Mucosa of descending colon (tissue), 3 donors: ENCODE data around the gene FARP1. TPM values are rescaled to one million over a fixed set of nuclear protein-coding genes. Genes with fewer than 3 reads are reported as not detected.
A peak's percentile ranks its signal among the peaks of the same experiment; 100 is the strongest.

ENCODE experiments used
- ATAC-seq: fragments of 200-7000 bp; cut with Tn5 transposase; one replicate; pipeline ENCODE4 v1.9.1; 2020; ENCODE audit warnings: mild to moderate bottlenecking, moderate library complexity
- DNase-seq, 3 donors: peaks; one replicate each; pipeline ENCODE4 v3.0.0-alpha.2; 2020
- H3K36me3 ChIP-seq: fragments of 200-600 bp; one replicate; pipeline ENCODE4 v1.8.0; 2021; ENCODE audit warnings: low read depth, mild to moderate bottlenecking
- H3K4me1 ChIP-seq: fragments of 200-600 bp; one replicate; pipeline ENCODE4 v1.8.0; 2021; ENCODE audit warnings: low read depth, mild to moderate bottlenecking
- H3K4me3 ChIP-seq: fragments of 200-600 bp; one replicate; pipeline ENCODE4 v1.8.0; 2021; ENCODE audit warnings: mild to moderate bottlenecking
- H3K9me3 ChIP-seq: fragments of 200-600 bp; one replicate; pipeline ENCODE4 v1.8.0; 2021; ENCODE audit warnings: mild to moderate bottlenecking
- intact Hi-C, 2 donors: fragments of 100-400 bp; cut with DNase I in 1 of 2; cut with micrococcal nuclease in 1 of 2; formaldehyde crosslinking; loops; one replicate each; pipeline versions ENCODE4 v1.11.0 to v1.11.1; 2022; cut with DNase I, micrococcal nuclease
- total RNA-seq, 3 donors: library from RNA; stranded (reverse); fragmentation: NEBNext Ultra II Directional in 2 of 3; extraction: Animal tissue kit (Norgen Biotek cat#: 25700) in 2 of 3; gene quantifications; one replicate each; pipeline versions ENCODE4 v1.2.1 to v1.2.4, GENCODE V29; 2021 to 2023
- TF ChIP-seq, protein P1 (sequence below): fragments of 200-600 bp; IDR thresholded peaks from one replicate; pipeline ENCODE4 v1.8.0; 2022; ENCODE audit warnings: antibody characterized with exemption, mild to moderate bottlenecking
- donor health status: DM: no; HTN: no; CAD: no; lungs with moderate emphysema.
- donor health status: DM: no; HTN: no; CAD: no.
- donor health status: DM: no; HTN: yes; CAD: no.

Gene FARP1
- total RNA-seq, 3 donors from 2014 or later: 44.4 to 111 (median 53.6) TPM

DNA sequence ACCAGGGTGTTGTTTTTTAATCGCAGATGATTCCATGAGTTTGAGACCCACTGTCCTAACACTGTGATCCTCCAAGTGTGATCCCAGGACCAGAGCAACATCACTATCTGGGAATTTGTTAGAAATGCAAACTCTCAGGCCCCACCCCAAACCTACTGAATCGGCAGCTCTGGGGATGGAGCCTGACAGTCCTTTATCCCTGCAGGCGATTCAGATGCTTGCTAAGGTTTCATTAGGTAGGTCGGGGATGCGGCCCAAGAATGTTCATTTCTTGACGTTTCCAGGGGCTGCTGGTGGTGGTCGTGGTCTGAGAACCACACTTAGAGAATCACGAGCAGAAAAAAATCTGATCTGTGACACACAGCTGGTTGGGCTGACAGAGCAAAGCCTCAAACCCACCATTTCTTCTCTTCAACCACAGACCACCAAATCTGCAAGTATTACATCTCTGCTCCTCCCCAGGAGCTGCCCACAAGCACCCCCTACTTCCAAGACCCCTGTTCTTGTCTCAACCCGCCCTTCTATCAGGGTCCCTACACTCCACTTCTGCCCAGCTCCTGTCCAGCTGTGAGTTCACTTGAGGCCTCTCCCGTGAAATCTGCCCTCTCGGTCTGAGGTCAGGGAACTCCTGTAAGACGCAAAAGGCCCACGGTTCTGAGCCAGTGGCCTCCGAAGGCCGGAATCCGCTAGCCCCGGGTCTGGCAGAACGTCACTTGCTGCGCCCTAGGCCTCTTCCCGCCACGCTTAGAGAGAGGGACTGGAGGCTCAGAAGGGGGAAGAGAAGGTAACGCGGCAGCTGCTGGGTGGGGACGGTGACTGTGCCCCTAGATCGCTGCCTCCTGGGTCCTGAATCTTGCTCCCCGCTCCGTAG lies 1.1 kb upstream of the FARP1 start:
- DNase-seq: peak in 2 of 3 donors; percentile 23 to 51
- ATAC-seq: peak; percentile 28
- Histone ChIP-seq H3K36me3 (no peaks in the 10 kb centered on the region), H3K9me3 (no peaks in the 10 kb centered on the region), H3K4me3 (peak overlapping the region; percentile 74), H3K4me1 (no peaks in the 10 kb centered on the region)
- TF ChIP-seq, protein P1, sequence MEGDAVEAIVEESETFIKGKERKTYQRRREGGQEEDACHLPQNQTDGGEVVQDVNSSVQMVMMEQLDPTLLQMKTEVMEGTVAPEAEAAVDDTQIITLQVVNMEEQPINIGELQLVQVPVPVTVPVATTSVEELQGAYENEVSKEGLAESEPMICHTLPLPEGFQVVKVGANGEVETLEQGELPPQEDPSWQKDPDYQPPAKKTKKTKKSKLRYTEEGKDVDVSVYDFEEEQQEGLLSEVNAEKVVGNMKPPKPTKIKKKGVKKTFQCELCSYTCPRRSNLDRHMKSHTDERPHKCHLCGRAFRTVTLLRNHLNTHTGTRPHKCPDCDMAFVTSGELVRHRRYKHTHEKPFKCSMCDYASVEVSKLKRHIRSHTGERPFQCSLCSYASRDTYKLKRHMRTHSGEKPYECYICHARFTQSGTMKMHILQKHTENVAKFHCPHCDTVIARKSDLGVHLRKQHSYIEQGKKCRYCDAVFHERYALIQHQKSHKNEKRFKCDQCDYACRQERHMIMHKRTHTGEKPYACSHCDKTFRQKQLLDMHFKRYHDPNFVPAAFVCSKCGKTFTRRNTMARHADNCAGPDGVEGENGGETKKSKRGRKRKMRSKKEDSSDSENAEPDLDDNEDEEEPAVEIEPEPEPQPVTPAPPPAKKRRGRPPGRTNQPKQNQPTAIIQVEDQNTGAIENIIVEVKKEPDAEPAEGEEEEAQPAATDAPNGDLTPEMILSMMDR: no peak
- intact Hi-C loops: no loop called here

DNA sequence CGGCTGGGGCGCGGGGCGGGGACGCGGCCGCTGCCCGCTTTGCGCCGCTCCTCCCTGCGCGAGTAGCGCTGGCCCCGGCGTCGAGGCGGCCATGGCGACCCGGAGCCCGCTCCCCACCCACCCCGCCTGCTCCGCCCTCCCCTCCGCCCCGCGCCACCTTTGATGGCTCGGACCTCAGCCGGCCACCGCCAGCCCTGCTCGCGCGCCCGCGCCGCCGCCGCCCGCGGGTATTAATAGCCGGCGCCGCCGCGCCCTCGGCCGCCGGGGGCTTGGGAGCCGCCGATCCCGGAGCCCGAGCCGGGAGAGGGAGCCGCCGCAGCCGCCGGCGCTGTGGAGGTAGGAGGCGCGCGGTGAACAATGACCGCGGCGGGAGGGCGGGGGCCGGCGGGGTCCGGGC lies 261 bp downstream of the FARP1 start:
- Histone ChIP-seq H3K4me3 (peak overlapping the region; percentile 74), H3K9me3 (no peaks in the 10 kb centered on the region), H3K36me3 (no peaks in the 10 kb centered on the region), H3K4me1 (no peaks in the 10 kb centered on the region)
- TF ChIP-seq, protein P1: no peak
- ATAC-seq (peak; percentile 13), DNase-seq (peak in 1 of 3 donors; percentile 54)
- intact Hi-C loops: no loop called here

DNA sequence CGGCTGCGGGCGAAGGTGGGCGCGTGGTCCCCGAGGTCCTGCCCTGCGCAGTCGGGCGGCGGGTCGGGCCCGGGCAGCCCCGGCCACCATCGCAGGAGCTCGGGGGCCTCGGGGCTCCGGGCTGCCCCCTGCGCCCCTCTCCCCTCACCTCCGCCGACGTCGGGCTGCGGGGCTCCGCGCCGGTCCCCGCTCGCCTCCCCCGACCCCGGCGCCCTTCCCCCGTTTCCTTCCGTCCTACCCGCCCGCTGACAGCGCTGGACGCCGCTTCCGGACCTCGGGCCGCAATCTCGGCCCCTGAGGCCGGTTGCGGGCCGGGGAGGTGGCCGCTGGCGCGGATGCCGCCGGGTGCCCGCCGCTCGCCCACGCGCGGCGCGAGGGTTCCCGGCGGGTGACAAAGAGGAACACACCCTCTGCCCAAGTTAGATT lies 720 bp downstream of the FARP1 start:
- peak in 2 of 3 donors; percentile 17 to 55 for DNase-seq
- H3K9me3 ChIP-seq: no peaks in the 10 kb centered on the region
- H3K4me1 ChIP-seq: no peaks in the 10 kb centered on the region
- intact Hi-C loops: no loop called here
- no peaks in the 10 kb centered on the region for H3K36me3 ChIP-seq
- H3K4me3 ChIP-seq: peak overlapping the region; percentile 74
- ATAC-seq: peak; percentile 2
- TF ChIP-seq, protein P1: no peak

DNA sequence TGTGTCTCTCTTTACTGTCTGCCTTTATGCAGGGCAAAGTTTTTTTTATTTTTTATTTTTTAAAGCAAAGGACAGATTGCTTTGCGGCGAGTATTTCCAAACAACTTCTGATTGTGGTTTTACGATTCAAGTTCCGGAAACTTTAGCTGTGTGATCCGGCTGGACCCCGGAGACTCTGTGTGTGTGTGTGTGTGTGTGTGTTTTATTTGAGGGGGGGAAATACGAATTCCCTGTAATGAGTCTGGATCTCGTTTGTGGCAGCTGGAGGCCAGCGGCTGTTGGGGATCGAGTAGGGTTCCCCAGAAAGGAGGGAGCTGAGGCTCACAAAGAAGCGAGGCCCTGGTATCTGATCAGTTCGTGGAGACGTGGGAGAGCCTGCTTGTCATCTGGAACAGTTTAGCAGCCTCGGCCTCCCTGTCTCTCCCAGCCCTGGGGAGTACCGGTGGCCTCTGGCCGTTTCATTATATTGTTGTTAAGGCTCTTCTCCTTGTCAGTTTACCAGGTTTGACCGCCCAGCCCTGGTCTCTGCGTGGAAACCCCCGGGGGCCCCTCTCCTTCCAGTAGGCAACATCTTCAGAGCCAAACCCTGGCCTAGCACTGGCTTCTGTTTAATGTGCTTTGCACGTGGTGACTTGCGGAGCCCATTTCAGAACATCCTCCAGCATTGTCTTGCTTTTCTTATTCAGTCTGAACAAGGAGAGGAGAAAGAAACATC lies 1.3 kb downstream of the FARP1 start:
- DNase-seq (peak in 2 of 3 donors; percentile 23 to 31), ATAC-seq (no peak)
- peak overlapping the region; percentile 74 for H3K4me3 ChIP-seq
- TF ChIP-seq, protein P1: no peak
- H3K36me3 ChIP-seq: no peaks in the 10 kb centered on the region
- H3K9me3 ChIP-seq: no peaks in the 10 kb centered on the region
- intact Hi-C loops: no loop called here
- no peaks in the 10 kb centered on the region for H3K4me1 ChIP-seq

DNA sequence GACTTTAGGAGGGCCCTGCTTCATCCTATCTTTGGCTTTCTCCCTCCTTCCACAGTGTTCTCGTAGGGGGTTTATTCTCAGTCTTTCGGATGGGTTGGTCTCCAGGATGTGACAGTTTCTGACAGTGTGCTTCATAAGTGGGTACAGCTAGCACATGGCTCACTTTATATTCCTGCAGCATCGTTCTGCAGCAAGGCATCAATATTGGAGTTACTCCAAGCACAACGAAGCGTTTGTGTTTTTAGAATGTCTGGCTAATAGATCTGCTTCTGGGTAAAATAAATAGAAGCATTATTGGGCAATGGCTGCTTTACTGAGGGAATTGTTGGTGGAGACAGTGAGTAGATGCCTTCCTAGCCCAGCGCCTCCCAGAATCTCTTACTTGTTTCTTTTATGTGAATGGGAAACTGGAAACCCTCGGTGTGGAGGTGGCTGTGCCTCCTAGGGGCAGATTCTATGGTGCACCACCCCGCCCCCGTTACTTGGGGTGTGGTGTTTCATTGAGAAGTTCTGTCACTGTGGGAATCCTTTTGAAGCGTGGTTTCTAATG lies 2.0 kb downstream of the FARP1 start:
- TF ChIP-seq, protein P1: no peak
- DNase-seq: peak in 2 of 3 donors; percentile 34 to 37

More for the DNA sequence above, 2.0 kb downstream of the FARP1 start:
- ATAC-seq: no peak
- Histone ChIP-seq H3K4me1 (no peaks in the 10 kb centered on the region), H3K9me3 (no peaks in the 10 kb centered on the region), H3K36me3 (no peaks in the 10 kb centered on the region), H3K4me3 (no peak overlapping the region)
- intact Hi-C loops: no loop called here
